GM12878 (cell line): Measurements from ENCODE around the gene CRTC3. TPM values are rescaled to one million over a fixed set of nuclear protein-coding genes. Genes with fewer than 3 reads are reported as not detected.

ENCODE experiments used
- HCFC1 ChIP-seq: fragments of 150-350 bp; IDR thresholded peaks from 2 replicates; pipeline ENCODE4 v1.6.1; 2014; ENCODE audit warnings: low read length
- IKZF1 ChIP-seq: fragments of 450-650 bp; conservative IDR thresholded peaks from 2 replicates; pipeline ENCODE4 v1.6.1; 2017; ENCODE audit warnings: antibody characterized with exemption, mild to moderate bottlenecking
- RBBP5 ChIP-seq: fragments of 200-600 bp; sonication (generic); conservative IDR thresholded peaks from 2 replicates; pipeline ENCODE4 v1.6.1; 2016
- REST ChIP-seq: IDR thresholded peaks from 2 replicates; pipeline ENCODE4 v1.6.1; 2012; ENCODE audit warnings: mild to moderate bottlenecking, low read depth, low read length
- TCF3 ChIP-seq: IDR thresholded peaks from 2 replicates; pipeline ENCODE4 v1.6.1; 2012; ENCODE audit warnings: low read depth, mild to moderate bottlenecking, low read length, borderline replicate concordance; ENCODE audit not compliant: insufficient read depth
- TCF7 ChIP-seq: IDR thresholded peaks from 2 replicates; pipeline ENCODE4 v1.6.1; 2014; ENCODE audit warnings: antibody characterized with exemption, borderline replicate concordance
- polyA plus RNA-seq, 11 experiments: library from polyadenylated mRNA; depleted of rRNA in 4 of 11; unstranded in 6 of 11; stranded (reverse) in 5 of 11; fragments of >200 nt; fragmentation: Nextera tagmentation in 4 of 11; fragmentation: Illumina TruSeq in 1 of 11; extraction: Ambion mirVana in 4 of 11; extraction: Trizol in 1 of 11; gene quantifications; 1 replicate in 1 of 11; 2 replicates in 10 of 11; pipeline versions ENCODE4 v1.2.1 to v1.2.3, GENCODE V29; 2011 to 2016; ENCODE audit warnings: inconsistent platforms in 2 of 11, missing spikeins in 2 of 11, low read depth in 1 of 11
- total RNA-seq, 4 experiments: library from RNA; depleted of rRNA in 3 of 4; stranded (reverse); fragments of >200 nt in 3 of 4; fragmentation: Illumina TruSeq in 1 of 4; extraction: Trizol in 1 of 4; gene quantifications; 2 replicates each; pipeline versions ENCODE4 v1.2.1 to v1.2.3, GENCODE V29; 2013 to 2021
- TF ChIP-seq, protein P1 (sequence below): fragments of 450-650 bp; IDR thresholded peaks from 2 replicates; pipeline ENCODE4 v1.6.1; 2017; ENCODE audit warnings: mild to moderate bottlenecking, moderate library complexity

CRTC3 gene
- total and polyA plus RNA-seq, 10 of the 15 experiments (the other 5 are each of a cell fraction or from before 2014, with no cell fraction given), result 3.5 to 36.9 (median 18.9) TPM

DNA sequence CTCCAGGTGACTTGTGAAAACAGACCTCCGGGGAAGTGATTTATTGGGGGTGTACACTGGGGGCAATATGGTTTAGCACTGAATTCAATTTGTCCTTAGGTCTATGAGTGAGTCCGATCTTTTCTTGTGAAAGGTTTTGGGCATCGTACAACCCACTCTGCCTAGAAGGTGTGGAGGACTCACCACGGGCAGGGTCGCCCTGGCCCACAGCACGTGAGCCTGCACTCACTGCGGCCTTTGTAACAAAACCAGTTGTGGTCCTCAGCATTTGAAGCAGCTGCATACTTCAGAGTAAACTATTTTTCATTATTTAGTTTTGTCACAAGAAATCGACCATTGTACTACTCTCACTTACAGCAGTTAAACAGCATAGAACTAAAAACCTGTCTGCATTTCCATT lies 114.8 kb downstream of the CRTC3 start (continued):
- TF ChIP-seq REST (no peak), TCF7 (no peak), HCFC1 (no peak), TCF3 (no peak), IKZF1 (no peak), RBBP5 (no peak)
- TF ChIP-seq, protein P1, sequence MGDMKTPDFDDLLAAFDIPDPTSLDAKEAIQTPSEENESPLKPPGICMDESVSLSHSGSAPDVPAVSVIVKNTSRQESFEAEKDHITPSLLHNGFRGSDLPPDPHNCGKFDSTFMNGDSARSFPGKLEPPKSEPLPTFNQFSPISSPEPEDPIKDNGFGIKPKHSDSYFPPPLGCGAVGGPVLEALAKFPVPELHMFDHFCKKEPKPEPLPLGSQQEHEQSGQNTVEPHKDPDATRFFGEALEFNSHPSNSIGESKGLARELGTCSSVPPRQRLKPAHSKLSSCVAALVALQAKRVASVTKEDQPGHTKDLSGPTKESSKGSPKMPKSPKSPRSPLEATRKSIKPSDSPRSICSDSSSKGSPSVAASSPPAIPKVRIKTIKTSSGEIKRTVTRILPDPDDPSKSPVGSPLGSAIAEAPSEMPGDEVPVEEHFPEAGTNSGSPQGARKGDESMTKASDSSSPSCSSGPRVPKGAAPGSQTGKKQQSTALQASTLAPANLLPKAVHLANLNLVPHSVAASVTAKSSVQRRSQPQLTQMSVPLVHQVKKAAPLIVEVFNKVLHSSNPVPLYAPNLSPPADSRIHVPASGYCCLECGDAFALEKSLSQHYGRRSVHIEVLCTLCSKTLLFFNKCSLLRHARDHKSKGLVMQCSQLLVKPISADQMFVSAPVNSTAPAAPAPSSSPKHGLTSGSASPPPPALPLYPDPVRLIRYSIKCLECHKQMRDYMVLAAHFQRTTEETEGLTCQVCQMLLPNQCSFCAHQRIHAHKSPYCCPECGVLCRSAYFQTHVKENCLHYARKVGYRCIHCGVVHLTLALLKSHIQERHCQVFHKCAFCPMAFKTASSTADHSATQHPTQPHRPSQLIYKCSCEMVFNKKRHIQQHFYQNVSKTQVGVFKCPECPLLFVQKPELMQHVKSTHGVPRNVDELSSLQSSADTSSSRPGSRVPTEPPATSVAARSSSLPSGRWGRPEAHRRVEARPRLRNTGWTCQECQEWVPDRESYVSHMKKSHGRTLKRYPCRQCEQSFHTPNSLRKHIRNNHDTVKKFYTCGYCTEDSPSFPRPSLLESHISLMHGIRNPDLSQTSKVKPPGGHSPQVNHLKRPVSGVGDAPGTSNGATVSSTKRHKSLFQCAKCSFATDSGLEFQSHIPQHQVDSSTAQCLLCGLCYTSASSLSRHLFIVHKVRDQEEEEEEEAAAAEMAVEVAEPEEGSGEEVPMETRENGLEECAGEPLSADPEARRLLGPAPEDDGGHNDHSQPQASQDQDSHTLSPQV, result no peak
